ENCODE data around the gene NPS. TPM values are rescaled to one million over a fixed set of nuclear protein-coding genes. Genes with fewer than 3 reads are reported as not detected.

The NPS gene
- total RNA-seq, 1 experiment from 2014 or later: not detected

DNA sequence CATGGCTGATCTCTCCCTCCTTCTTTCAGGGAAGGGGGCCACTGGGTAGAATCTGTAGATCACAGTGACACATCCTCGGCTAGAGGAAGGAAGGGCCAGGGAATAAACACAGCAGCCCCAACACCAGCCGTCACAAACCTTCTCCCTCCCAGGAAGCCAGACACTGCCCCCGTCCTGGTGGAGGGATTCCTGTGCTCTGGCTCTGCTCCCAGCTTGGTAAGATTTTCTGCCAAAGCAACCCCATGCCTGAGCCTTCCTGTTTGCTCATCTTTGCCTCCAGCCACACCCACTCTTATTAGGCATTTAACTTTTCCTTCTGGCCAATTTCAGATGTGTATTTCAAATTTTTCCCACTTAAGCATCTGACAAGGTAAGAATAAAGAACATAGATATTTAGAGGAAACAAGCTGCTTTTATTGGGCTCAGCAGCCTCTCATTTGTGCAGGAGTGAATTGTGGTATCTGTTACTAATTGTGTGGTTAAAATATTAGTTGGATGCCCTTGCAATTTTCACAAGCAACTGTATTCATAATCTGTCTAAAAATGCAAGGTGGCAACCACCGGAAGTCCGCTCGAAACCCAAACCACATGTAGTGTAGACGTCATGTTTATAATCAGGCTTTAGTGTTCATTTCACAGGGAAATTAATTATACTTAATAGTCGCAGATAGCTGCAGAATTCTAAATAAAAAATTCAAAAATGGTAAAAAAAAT, 13.2 kb upstream of the NPS start:
- ChIA-PET CTCF (no interaction called here), POLR2A (no interaction called here)
- H3K27me3 Mint-ChIP-seq (ENCODE audit: insufficient read depth, unreplicated experiment): peaks cover 18% of the 10 kb centered on the region
- H3K36me3 ChIP-seq (ENCODE audit: control insufficient read depth, insufficient read depth, low read length): no peaks in the 10 kb centered on the region
- no peaks in the 10 kb centered on the region for H3K9me3 ChIP-seq
- no peak for DNase-seq
- H3K4me1 ChIP-seq: no peaks in the 10 kb centered on the region
- H3K4me3 ChIP-seq (ENCODE audit: low read depth, low read length): no peak overlapping the region
- no TSS peak for BruUV-seq (replicated peaks)
- 0 out of 2 replicates have a peak, but pooled peaks cover 1% of the 10 kb centered on the region for H3K27me3 ChIP-seq (replicated peaks; ENCODE audit: control insufficient read depth, insufficient read depth, low read length)
- no peak overlapping the region for H3K27ac Mint-ChIP-seq (ENCODE audit: unreplicated experiment)
- H3K36me3 Mint-ChIP-seq (ENCODE audit: insufficient read depth, unreplicated experiment): no peaks in the 10 kb centered on the region
- intact Hi-C loops (cut with micrococcal nuclease; ENCODE audit: unreplicated experiment): no loop called here
- H3K4me1 Mint-ChIP-seq (ENCODE audit: low read depth, unreplicated experiment): no peaks in the 10 kb centered on the region
- no peak overlapping the region for H3K4me3 Mint-ChIP-seq (ENCODE audit: unreplicated experiment)
- TF ChIP-seq, protein P1, sequence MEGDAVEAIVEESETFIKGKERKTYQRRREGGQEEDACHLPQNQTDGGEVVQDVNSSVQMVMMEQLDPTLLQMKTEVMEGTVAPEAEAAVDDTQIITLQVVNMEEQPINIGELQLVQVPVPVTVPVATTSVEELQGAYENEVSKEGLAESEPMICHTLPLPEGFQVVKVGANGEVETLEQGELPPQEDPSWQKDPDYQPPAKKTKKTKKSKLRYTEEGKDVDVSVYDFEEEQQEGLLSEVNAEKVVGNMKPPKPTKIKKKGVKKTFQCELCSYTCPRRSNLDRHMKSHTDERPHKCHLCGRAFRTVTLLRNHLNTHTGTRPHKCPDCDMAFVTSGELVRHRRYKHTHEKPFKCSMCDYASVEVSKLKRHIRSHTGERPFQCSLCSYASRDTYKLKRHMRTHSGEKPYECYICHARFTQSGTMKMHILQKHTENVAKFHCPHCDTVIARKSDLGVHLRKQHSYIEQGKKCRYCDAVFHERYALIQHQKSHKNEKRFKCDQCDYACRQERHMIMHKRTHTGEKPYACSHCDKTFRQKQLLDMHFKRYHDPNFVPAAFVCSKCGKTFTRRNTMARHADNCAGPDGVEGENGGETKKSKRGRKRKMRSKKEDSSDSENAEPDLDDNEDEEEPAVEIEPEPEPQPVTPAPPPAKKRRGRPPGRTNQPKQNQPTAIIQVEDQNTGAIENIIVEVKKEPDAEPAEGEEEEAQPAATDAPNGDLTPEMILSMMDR (IDR thresholded peaks at IDR 0.05; ENCODE audit: insufficient read depth in 1 of 2, low read depth in 1 of 2, low read length in 1 of 2, severe bottlenecking in 1 of 2, unreplicated experiment in 1 of 2): no peak
- no peaks in the 10 kb centered on the region for H3K9me3 Mint-ChIP-seq (ENCODE audit: unreplicated experiment)

DNA sequence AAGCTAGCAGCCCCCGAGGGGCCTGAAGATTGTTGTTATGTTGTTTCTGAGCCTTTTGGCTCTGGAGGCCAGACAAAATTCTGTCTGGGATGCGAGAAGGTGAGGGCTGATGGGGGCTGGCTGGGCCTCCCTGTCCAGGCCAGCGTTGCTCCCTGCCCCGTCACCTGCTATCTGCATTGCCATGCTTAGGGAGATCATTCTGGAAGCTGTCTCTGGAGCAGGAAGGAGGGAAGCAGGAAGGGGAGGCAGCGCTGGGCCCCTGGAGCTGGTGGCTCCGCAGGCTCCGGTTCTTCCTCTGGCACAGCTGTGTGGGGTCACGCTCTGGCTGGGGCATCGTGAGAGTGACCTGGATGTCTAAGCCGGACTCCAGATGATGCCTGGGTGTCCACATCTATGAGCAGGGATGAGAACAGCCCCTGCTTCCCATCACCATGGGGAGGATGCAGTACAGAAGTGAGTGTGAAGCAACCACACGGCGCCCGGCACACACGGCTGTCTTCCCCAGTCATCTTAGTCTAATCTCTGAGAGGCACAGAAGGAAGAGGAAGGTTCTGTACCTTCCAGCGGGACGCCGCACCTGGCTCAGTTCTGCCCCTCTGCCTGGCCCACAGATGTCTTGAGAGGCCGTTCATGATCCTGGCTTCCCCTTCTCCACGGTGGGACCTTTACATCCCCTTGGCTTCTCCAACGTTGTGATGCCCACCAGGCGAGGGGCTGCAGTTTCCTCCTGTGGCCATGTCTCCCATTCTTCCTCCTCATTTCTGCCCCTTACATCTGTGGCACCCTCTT, 11.9 kb upstream of the NPS start:
- Histone ChIP-seq H3K36me3 (ENCODE audit: control insufficient read depth, insufficient read depth, low read length) (no peaks in the 10 kb centered on the region), H3K4me3 (ENCODE audit: low read depth, low read length) (no peak overlapping the region), H3K9me3 (no peaks in the 10 kb centered on the region), H3K4me1 (no peaks in the 10 kb centered on the region), H3K27me3 (replicated peaks; ENCODE audit: control insufficient read depth, insufficient read depth, low read length) (0 out of 2 replicates have a peak, but pooled peaks cover 1% of the 10 kb centered on the region)
- TF ChIP-seq, protein P1 (IDR thresholded peaks at IDR 0.05; ENCODE audit: insufficient read depth in 1 of 2, low read depth in 1 of 2, low read length in 1 of 2, severe bottlenecking in 1 of 2, unreplicated experiment in 1 of 2): no peak
- CTCF ChIA-PET: no interaction called here
- Mint-ChIP-seq H3K27ac (ENCODE audit: unreplicated experiment) (no peak overlapping the region), H3K9me3 (ENCODE audit: unreplicated experiment) (no peaks in the 10 kb centered on the region), H3K36me3 (ENCODE audit: insufficient read depth, unreplicated experiment) (no peaks in the 10 kb centered on the region), H3K4me1 (ENCODE audit: low read depth, unreplicated experiment) (no peaks in the 10 kb centered on the region), H3K4me3 (ENCODE audit: unreplicated experiment) (no peak overlapping the region), H3K27me3 (ENCODE audit: insufficient read depth, unreplicated experiment) (peaks cover 22% of the 10 kb centered on the region)
- intact Hi-C loops (cut with micrococcal nuclease; ENCODE audit: unreplicated experiment): no loop called here
- no TSS peak for BruUV-seq (replicated peaks)
- DNase-seq: no peak
- POLR2A ChIA-PET: no interaction called here

DNA sequence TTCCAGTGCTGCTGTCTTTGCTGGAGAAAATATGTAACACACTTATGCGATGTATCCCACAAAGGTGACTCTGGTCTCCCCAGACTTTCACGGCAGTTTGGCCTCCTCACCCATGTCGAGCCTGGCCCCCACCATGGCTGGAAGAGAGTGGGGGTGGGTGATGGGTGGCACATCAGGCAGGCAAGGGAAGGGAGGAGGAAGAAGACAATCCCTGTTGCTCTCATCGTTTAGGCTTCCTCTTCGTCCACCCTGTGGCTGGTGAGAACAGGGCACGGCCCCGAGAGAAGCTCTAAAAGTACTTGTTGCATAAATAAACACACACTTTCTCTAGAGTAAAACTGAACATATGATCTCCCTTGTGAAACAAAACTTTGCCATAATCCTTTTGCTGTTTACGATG, 11.2 kb upstream of the NPS start:
- TF ChIP-seq, protein P1 (IDR thresholded peaks at IDR 0.05; ENCODE audit: insufficient read depth in 1 of 2, low read depth in 1 of 2, low read length in 1 of 2, severe bottlenecking in 1 of 2, unreplicated experiment in 1 of 2): no peak
- H3K27me3 ChIP-seq (replicated peaks; ENCODE audit: control insufficient read depth, insufficient read depth, low read length): 0 out of 2 replicates have a peak, but pooled peaks cover 1% of the 10 kb centered on the region
- no peaks in the 10 kb centered on the region for H3K9me3 ChIP-seq
- Mint-ChIP-seq H3K36me3 (ENCODE audit: insufficient read depth, unreplicated experiment) (no peaks in the 10 kb centered on the region), H3K4me1 (ENCODE audit: low read depth, unreplicated experiment) (no peaks in the 10 kb centered on the region), H3K27me3 (ENCODE audit: insufficient read depth, unreplicated experiment) (peaks cover 22% of the 10 kb centered on the region), H3K27ac (ENCODE audit: unreplicated experiment) (no peak overlapping the region), H3K4me3 (ENCODE audit: unreplicated experiment) (no peak overlapping the region), H3K9me3 (ENCODE audit: unreplicated experiment) (no peaks in the 10 kb centered on the region)
- BruUV-seq (replicated peaks): no TSS peak
- H3K4me3 ChIP-seq (ENCODE audit: low read depth, low read length): no peak overlapping the region
- no peaks in the 10 kb centered on the region for H3K36me3 ChIP-seq (ENCODE audit: control insufficient read depth, insufficient read depth, low read length)
- intact Hi-C loops (cut with micrococcal nuclease; ENCODE audit: unreplicated experiment): no loop called here
- CTCF ChIA-PET: no interaction called here
- H3K4me1 ChIP-seq: no peaks in the 10 kb centered on the region
- POLR2A ChIA-PET: no interaction called here
- no peak for DNase-seq

Measured in Caco-2 (cell line).